Activated CD8-positive, alpha-beta memory T cell treated with anti-CD3 and anti-CD28 coated beads for 24 hours (primary cell): ENCODE results near the gene RNF34.

Experiments used
- DNase-seq: peaks from one replicate; pipeline ENCODE4 v3.0.0-alpha.2; 2020

RNF34 gene

GRCh38 chr12:121390856-121391255 is 9.1 kb upstream of the RNF34 start:
- no peak for DNase-seq

- peak; percentile 59 for DNase-seq
Observed at GRCh38 chr12:121391619-121392324, 8.1 kb upstream of the RNF34 start.

- DNase-seq, result no peak
Observed at GRCh38 chr12:121392325-121392716, 7.6 kb upstream of the RNF34 start.

- no peak for DNase-seq
Observed at GRCh38 chr12:121397521-121397920, 2.4 kb upstream of the RNF34 start.

GRCh38 chr12:121398355-121398754 is 1.6 kb upstream of the RNF34 start:
- no peak for DNase-seq

GRCh38 chr12:121400332-121401139 is 618 bp downstream of the RNF34 start:
- DNase-seq, result peak; percentile 88

- DNase-seq, result no peak
Observed at GRCh38 chr12:121403721-121404120, 3.8 kb downstream of the RNF34 start.

- no peak for DNase-seq
Observed at GRCh38 chr12:121404734-121405133, 4.8 kb downstream of the RNF34 start.

GRCh38 chr12:121405211-121405610 is 5.3 kb downstream of the RNF34 start:
- no peak for DNase-seq

- no peak for DNase-seq
Observed at GRCh38 chr12:121413917-121414316, 14.0 kb downstream of the RNF34 start.

- no peak for DNase-seq
Observed at GRCh38 chr12:121417847-121418246, 17.9 kb downstream of the RNF34 start.

- no peak for DNase-seq
Observed at GRCh38 chr12:121420109-121420508, 20.2 kb downstream of the RNF34 start.

- peak; percentile 46 for DNase-seq
Observed at GRCh38 chr12:121423253-121423652, 23.3 kb downstream of the RNF34 start.

GRCh38 chr12:121423682-121424623 is 24.0 kb downstream of the RNF34 start:
- DNase-seq, result peak; percentile 42

- DNase-seq, result no peak
Observed at GRCh38 chr12:121424624-121424975, 24.7 kb downstream of the RNF34 start.

- no peak for DNase-seq
Observed at GRCh38 chr12:121427556-121428050, 27.7 kb downstream of the RNF34 start.

- no peak for DNase-seq
Observed at GRCh38 chr12:121428883-121429282, 29.0 kb downstream of the RNF34 start.

- DNase-seq, result no peak
Observed at GRCh38 chr12:121430833-121431415, 31.0 kb downstream of the RNF34 start.

- DNase-seq, result no peak
Observed at GRCh38 chr12:121432740-121433480, 33.0 kb downstream of the RNF34 start.

- DNase-seq, result no peak
Observed at GRCh38 chr12:121436706-121437105, 36.8 kb downstream of the RNF34 start.

GRCh38 chr12:121438905-121439304 is 39.0 kb downstream of the RNF34 start:
- no peak for DNase-seq

GRCh38 chr12:121439715-121440114 is 39.8 kb downstream of the RNF34 start:
- no peak for DNase-seq
